Vagina (tissue), 2 donors: ENCODE results near the gene TMEM106A. TPM values are rescaled to one million over a fixed set of nuclear protein-coding genes. Genes with fewer than 3 reads are reported as not detected.

Experiments
- DNase-seq, 2 donors: peaks; one replicate each; pipeline ENCODE4 v3.0.0-alpha.2; 2017; ENCODE audit errors: extremely low spot score in 2 of 2
- H3K27ac ChIP-seq: fragments of 200-600 bp; sonication (generic); one replicate; pipeline ENCODE4 v1.5.1; 2019
- H3K27me3 ChIP-seq: fragments of 200-600 bp; sonication (generic); one replicate; pipeline ENCODE4 v1.5.1; 2019
- H3K36me3 ChIP-seq, 2 donors: fragments of 200-600 bp; sonication (generic); one replicate each; pipeline ENCODE4 v1.5.1; 2017 to 2019
- H3K4me1 ChIP-seq: fragments of 200-600 bp; sonication (generic); one replicate; pipeline ENCODE4 v1.5.1; 2019
- H3K4me3 ChIP-seq, 2 donors: fragments of 200-600 bp; sonication (generic); 1 replicate in 1 of 2; 2 replicates in 1 of 2; pipeline ENCODE4 v1.5.1; 2016 to 2019
- H3K9me3 ChIP-seq: fragments of 200-600 bp; sonication (generic); one replicate; pipeline ENCODE4 v1.5.1; 2019
- CTCF ChIP-seq, 3 experiments: fragments of 450-650 bp in 2 of 3; fragments of 200-600 bp in 1 of 3; sonication (generic) in 1 of 3; IDR thresholded peaks; one replicate each; pipeline ENCODE4 v1.5.1; 2017 to 2019; ENCODE audit warnings: antibody characterized with exemption in 3 of 3, mild to moderate bottlenecking in 2 of 3, moderate library complexity in 2 of 3
- POLR2A ChIP-seq, 2 donors: fragments of 450-650 bp; IDR thresholded peaks; one replicate each; pipeline ENCODE4 v1.6.1; 2017; ENCODE audit warnings: antibody characterized with exemption in 2 of 2, mild to moderate bottlenecking in 2 of 2, moderate library complexity in 2 of 2
- POLR2AphosphoS5 ChIP-seq, 2 donors: sonication (generic); formaldehyde crosslinking; IDR thresholded peaks; one replicate each; pipeline ENCODE4 v1.9.0; 2017; ENCODE audit warnings: antibody characterized with exemption in 2 of 2, mild to moderate bottlenecking in 2 of 2, low read depth in 1 of 2; ENCODE audit not compliant: insufficient read depth in 1 of 2
- intact Hi-C: fragments of 100-400 bp; cut with DNase I; formaldehyde crosslinking; loops from one replicate; pipeline ENCODE4 v1.15.1; 2023
- total RNA-seq: library from RNA; depleted of rRNA; stranded (reverse); fragments of >200 nt; gene quantifications from one replicate; pipeline ENCODE4 v1.2.3, GENCODE V29; 2016

TMEM106A gene
- total RNA-seq, 1 donor from 2014 or later: 6.6 TPM

- peaks cover 0 to 4% of the 10 kb centered on the region in 2 donors for H3K36me3 ChIP-seq
- H3K4me1 ChIP-seq: peaks cover 17% of the 10 kb centered on the region
- H3K4me3 ChIP-seq: no peak overlapping the region
- H3K27me3 ChIP-seq: no peaks in the 10 kb centered on the region
- intact Hi-C loops: loop anchor here (10.0 kb wide), 1 partner anchor 118 kb away; no protein-coding TSS in a partner anchor
- H3K27ac ChIP-seq: no peak overlapping the region
- no peak for TF ChIP-seq CTCF (IDR thresholded peaks at IDR 0.05)
- TF ChIP-seq POLR2A (IDR thresholded peaks at IDR 0.05): no peak
- no peak for TF ChIP-seq POLR2AphosphoS5 (IDR thresholded peaks at IDR 0.05; ENCODE audit: insufficient read depth in 1 of 2, low read depth in 1 of 2)
- DNase-seq: no peak
- no peaks in the 10 kb centered on the region for H3K9me3 ChIP-seq
Measured at GRCh38 chr17:43216369-43216761, 4.7 kb downstream of the TMEM106A start.

GRCh38 chr17:43216762-43217613, 5.3 kb downstream of the TMEM106A start:
- Histone ChIP-seq H3K27ac (no peak overlapping the region), H3K4me1 (peaks cover 17% of the 10 kb centered on the region), H3K4me3 (no peak overlapping the region), H3K36me3 (peaks cover 0 to 4% of the 10 kb centered on the region in 2 donors), H3K27me3 (no peaks in the 10 kb centered on the region), H3K9me3 (no peaks in the 10 kb centered on the region)
- no peak for DNase-seq
- no peak for TF ChIP-seq CTCF (IDR thresholded peaks at IDR 0.05)
- intact Hi-C loops: loop anchor here (10.0 kb wide), 1 partner anchor 118 kb away; no protein-coding TSS in a partner anchor

- peaks cover 0 to 4% of the 10 kb centered on the region in 2 donors for H3K36me3 ChIP-seq
- no peak for TF ChIP-seq CTCF (IDR thresholded peaks at IDR 0.05)
- no peak for TF ChIP-seq POLR2A (IDR thresholded peaks at IDR 0.05)
- TF ChIP-seq POLR2AphosphoS5 (IDR thresholded peaks at IDR 0.05; ENCODE audit: insufficient read depth in 1 of 2, low read depth in 1 of 2): no peak
- intact Hi-C loops: loop anchor here (10.0 kb wide), 1 partner anchor 117 kb away; no protein-coding TSS in a partner anchor
- H3K9me3 ChIP-seq: no peaks in the 10 kb centered on the region
- peaks cover 11% of the 10 kb centered on the region for H3K4me1 ChIP-seq
- no peak for DNase-seq
- no peaks in the 10 kb centered on the region for H3K27me3 ChIP-seq
- H3K27ac ChIP-seq: no peak overlapping the region
- H3K4me3 ChIP-seq: no peak overlapping the region
Measured at GRCh38 chr17:43217614-43218087, 6.0 kb downstream of the TMEM106A start.

GRCh38 chr17:43219001-43219400, 7.3 kb downstream of the TMEM106A start:
- TF ChIP-seq CTCF (IDR thresholded peaks at IDR 0.05): no peak
- no peak for TF ChIP-seq POLR2A (IDR thresholded peaks at IDR 0.05)
- no peak for TF ChIP-seq POLR2AphosphoS5 (IDR thresholded peaks at IDR 0.05; ENCODE audit: insufficient read depth in 1 of 2, low read depth in 1 of 2)
- H3K27me3 ChIP-seq: no peaks in the 10 kb centered on the region
- H3K4me1 ChIP-seq: no peaks in the 10 kb centered on the region
- H3K36me3 ChIP-seq: peaks cover 0 to 4% of the 10 kb centered on the region in 2 donors
- intact Hi-C loops: loop anchor here (10.0 kb wide), 1 partner anchor 116 kb away; no protein-coding TSS in a partner anchor
- H3K9me3 ChIP-seq: no peaks in the 10 kb centered on the region
- no peak for DNase-seq
- H3K27ac ChIP-seq: no peak overlapping the region
- H3K4me3 ChIP-seq: no peak overlapping the region
